H1 (cell line): ENCODE measurements around the gene BRCC3. TPM values are rescaled to one million over a fixed set of nuclear protein-coding genes. Genes with fewer than 3 reads are reported as not detected.

Experiments
- CTCF ChIA-PET: fragments of 300-600 bp; sonication (Branson Sonifier 250); formaldehyde crosslinking; loops from one replicate; lab custom pipeline; 2021; ENCODE audit not compliant: partially characterized antibody; lab: Charles Lee
- POLR2A ChIA-PET: fragments of 300-600 bp; sonication (Branson Sonifier 250); formaldehyde crosslinking; loops from one replicate; lab custom pipeline; 2021; ENCODE audit warnings: inconsistent platforms; ENCODE audit not compliant: partially characterized antibody; lab: Charles Lee
- DNase-seq, 2 experiments: peaks; one replicate each; pipeline versions ENCODE4 v3.0.0 to v3.0.0-alpha.2; 2010 to 2022; ENCODE audit warnings: low spot score in 2 of 2, low read depth in 1 of 2, mixed read lengths in 1 of 2
- FAIRE-seq: peaks from 2 replicates; lab custom pipeline; 2011; peaks lifted over from hg19 to GRCh38; lab: Jason Lieb, UNC
- H2AFZ ChIP-seq: 2 replicates; pipeline ENCODE4 v1.8.1; 2012; ENCODE audit warnings: low read length, inconsistent platforms
- H2AK5ac ChIP-seq: 2 replicates; pipeline ENCODE4 v1.6.1; 2013; ENCODE audit warnings: low read depth, low read length
- H2BK120ac ChIP-seq: replicated peaks from 2 replicates; pipeline ENCODE3; 2013; ENCODE audit warnings: low read depth, low read length, inconsistent platforms
- H2BK12ac ChIP-seq: 2 replicates; pipeline ENCODE4 v1.6.1; 2013; ENCODE audit warnings: low read depth, low read length
- H2BK15ac ChIP-seq: 2 replicates; pipeline ENCODE4 v1.6.1; 2013; ENCODE audit warnings: low read length
- H2BK20ac ChIP-seq: 2 replicates; pipeline ENCODE4 v1.6.1; 2013; ENCODE audit warnings: low read length
- H2BK5ac ChIP-seq: 2 replicates; pipeline ENCODE4 v1.6.1; 2013; ENCODE audit warnings: low read depth, low read length
- H3K14ac ChIP-seq: 2 replicates; pipeline ENCODE4 v1.6.1; 2013; ENCODE audit warnings: inconsistent platforms; ENCODE audit not compliant: insufficient read length
- H3K18ac ChIP-seq: 2 replicates; pipeline ENCODE4 v1.6.1; 2013; ENCODE audit warnings: low read length; ENCODE audit errors: extremely low read depth
- H3K23ac ChIP-seq: 2 replicates; pipeline ENCODE4 v1.6.1; 2013; ENCODE audit warnings: inconsistent platforms; ENCODE audit not compliant: insufficient read length
- H3K23me2 ChIP-seq: 2 replicates; pipeline ENCODE4 v1.6.1; 2013; ENCODE audit warnings: low read depth, low read length
- H3K27ac ChIP-seq: 2 replicates; pipeline ENCODE4 v1.6.1; 2011; ENCODE audit warnings: low read depth, low read length, inconsistent platforms
- H3K27me3 ChIP-seq, 4 experiments: replicated peaks in 1 of 4; 1 replicate in 1 of 4; 2 replicates in 3 of 4; pipeline versions ENCODE4 v1.6.1 to v1.8.1; 2011 to 2013; ENCODE audit warnings: low read length in 3 of 4, mild to moderate bottlenecking in 3 of 4, inconsistent platforms in 2 of 4, mixed read lengths in 2 of 4, moderate library complexity in 1 of 4; ENCODE audit not compliant: control insufficient read depth in 3 of 4, insufficient read depth in 3 of 4; ENCODE audit errors: extremely low read depth in 1 of 4
- H3K36me3 ChIP-seq, 4 experiments: 2 replicates each; pipeline versions ENCODE4 v1.6.1 to v1.8.1; 2011 to 2013; ENCODE audit warnings: mild to moderate bottlenecking in 4 of 4, low read length in 3 of 4, moderate library complexity in 2 of 4, control low read depth in 1 of 4, inconsistent platforms in 1 of 4; ENCODE audit not compliant: insufficient read depth in 4 of 4, control insufficient read depth in 2 of 4
- H3K4ac ChIP-seq: replicated peaks from 2 replicates; pipeline ENCODE3; 2013; ENCODE audit warnings: low read length, low read depth, mixed read lengths, inconsistent platforms; ENCODE audit not compliant: insufficient read length
- H3K4me1 ChIP-seq, 4 experiments: replicated peaks in 1 of 4; 1 replicate in 1 of 4; 2 replicates in 3 of 4; pipeline versions ENCODE4 v1.6.1 to v1.8.1; 2011 to 2013; ENCODE audit warnings: low read length in 3 of 4, inconsistent platforms in 2 of 4, mixed read lengths in 1 of 4; ENCODE audit not compliant: insufficient read depth in 4 of 4, control insufficient read depth in 3 of 4
- H3K4me2 ChIP-seq, 2 experiments: 2 replicates each; pipeline versions ENCODE4 v1.6.1 to v1.8.1; 2011 to 2013; ENCODE audit warnings: low read depth in 2 of 2, low read length in 2 of 2, control low read depth in 1 of 2, inconsistent platforms in 1 of 2, mild to moderate bottlenecking in 1 of 2; ENCODE audit not compliant: insufficient read depth in 1 of 2
- H3K4me3 ChIP-seq, 4 experiments: fragments of 200-600, 300-600 bp in 1 of 4; sonication (generic), shearing (Covaris generic), sonication (Bioruptor Twin) in 1 of 4; 2 replicates each; pipeline versions ENCODE4 v1.5.1 to v1.8.1; 2011 to 2016; ENCODE audit warnings: low read length in 4 of 4, low read depth in 3 of 4, control low read depth in 2 of 4, inconsistent platforms in 2 of 4, mild to moderate bottlenecking in 2 of 4, mixed read lengths in 1 of 4, moderate library complexity in 1 of 4; ENCODE audit not compliant: insufficient read depth in 2 of 4; ENCODE audit errors: extremely low read depth in 1 of 4
- H3K56ac ChIP-seq: replicated peaks from 2 replicates; pipeline ENCODE3; 2013; ENCODE audit warnings: low read depth, mild to moderate bottlenecking, mixed read lengths, low read length, inconsistent platforms; ENCODE audit not compliant: insufficient read length
- H3K79me1 ChIP-seq: 2 replicates; pipeline ENCODE4 v1.6.1; 2013; ENCODE audit warnings: low read depth, low read length, control low read depth
- H3K79me2 ChIP-seq, 2 experiments: 2 replicates each; pipeline versions ENCODE4 v1.6.1 to v1.8.1; 2012 to 2013; ENCODE audit warnings: low read length in 2 of 2, mild to moderate bottlenecking in 2 of 2, inconsistent platforms in 1 of 2; ENCODE audit not compliant: insufficient read depth in 2 of 2, control insufficient read depth in 1 of 2
- H3K9ac ChIP-seq, 4 experiments: replicated peaks in 1 of 4; 1 replicate in 1 of 4; 2 replicates in 3 of 4; pipeline versions ENCODE4 v1.6.1 to v1.8.1; 2011 to 2013; ENCODE audit warnings: low read depth in 3 of 4, low read length in 3 of 4, control low read depth in 2 of 4, mild to moderate bottlenecking in 2 of 4, moderate library complexity in 2 of 4, inconsistent platforms in 1 of 4; ENCODE audit errors: extremely low read depth in 1 of 4
- H3K9me3 ChIP-seq, 2 experiments: 2 replicates each; pipeline versions ENCODE4 v1.6.1 to v1.8.1; 2012 to 2013; ENCODE audit warnings: mild to moderate bottlenecking in 2 of 2, moderate library complexity in 2 of 2, control low read depth in 1 of 2, inconsistent platforms in 1 of 2, low read depth in 1 of 2, low read length in 1 of 2, mixed read lengths in 1 of 2; ENCODE audit not compliant: insufficient read depth in 2 of 2
- H4K20me1 ChIP-seq, 2 experiments: replicated peaks in 1 of 2; 2 replicates each; pipeline versions ENCODE3 to v1.8.1; 2011 to 2013; ENCODE audit warnings: inconsistent platforms in 2 of 2, low read length in 2 of 2, mild to moderate bottlenecking in 1 of 2; ENCODE audit not compliant: insufficient read depth in 2 of 2, control insufficient read depth in 1 of 2
- H4K5ac ChIP-seq: 2 replicates; pipeline ENCODE4 v1.6.1; 2013; ENCODE audit warnings: low read length, low read depth, mixed read lengths, inconsistent platforms; ENCODE audit not compliant: insufficient read length
- H4K8ac ChIP-seq: 2 replicates; pipeline ENCODE4 v1.8.0; 2013; ENCODE audit warnings: mild to moderate bottlenecking, moderate library complexity, low read length, inconsistent platforms; ENCODE audit not compliant: insufficient read depth; ENCODE audit errors: extremely low read depth
- H4K91ac ChIP-seq: replicated peaks from 2 replicates; pipeline ENCODE3; 2013; ENCODE audit warnings: low read length, mixed read lengths, inconsistent platforms; ENCODE audit not compliant: insufficient read length
- CBX5 ChIP-seq: fragments of 300-800, 300-1000 bp; sonication (generic); IDR thresholded peaks from 2 replicates; pipeline ENCODE4 v1.7.1; 2016; ENCODE audit warnings: antibody characterized with exemption, low read length, low read depth
- E2F6 ChIP-seq: IDR thresholded peaks from 2 replicates; pipeline ENCODE4 v1.6.1; 2012; ENCODE audit warnings: inconsistent platforms
- NRF1 ChIP-seq: IDR thresholded peaks from 2 replicates; pipeline ENCODE4 v1.6.1; 2011; ENCODE audit warnings: mild to moderate bottlenecking, low read depth, low read length, improper control_type of control experiment
- RNF2 ChIP-seq: fragments of 200-900, 300-1000 bp; sonication (generic); IDR thresholded peaks from 2 replicates; pipeline ENCODE4 v1.7.1; 2016; ENCODE audit warnings: borderline replicate concordance, low read depth, mild to moderate bottlenecking, antibody characterized with exemption, low read length; ENCODE audit not compliant: poor library complexity, severe bottlenecking; ENCODE audit errors: missing control alignments
- WGBS, 2 experiments: shearing (Covaris generic) in 1 of 2; methylation state at CpG; one replicate each; pipeline versions ENCODE4 v1.1.6 to v1.1.7; 2013 to 2015; ENCODE audit warnings: low lambda C conversion rate in 2 of 2, mixed read lengths in 2 of 2, inconsistent platforms in 1 of 2, low coverage in 1 of 2, missing lambda C conversion rate in 1 of 2; ENCODE audit not compliant: insufficient replicate concordance in 2 of 2, insufficient coverage in 1 of 2, insufficient read length in 1 of 2; ENCODE audit errors: extremely low coverage in 1 of 2, missing lambda C conversion rate in 1 of 2; 5-methylcytosine and 5-hydroxymethylcytosine counted together
- polyA plus RNA-seq, 7 experiments: library from polyadenylated mRNA; depleted of rRNA in 3 of 7; stranded (reverse) in 5 of 7; unstranded in 2 of 7; fragments of >200 nt in 5 of 7; fragments of 200-250 nt in 2 of 7; gene quantifications; 1 replicate in 5 of 7; 2 replicates in 1 of 7; 4 replicates in 1 of 7; pipeline versions ENCODE4 v1.2.1 to v1.2.3, GENCODE V29; 2011 to 2013; ENCODE audit warnings: missing spikeins in 2 of 7, mixed read lengths in 2 of 7
- total RNA-seq: library from RNA; stranded (reverse); fragmentation: NEBNext Ultra II Directional; extraction: Animal tissue kit (Norgen Biotek cat#: 25700); gene quantifications from 2 replicates; pipeline ENCODE4 v1.2.1, GENCODE V29; 2021

BRCC3 gene
- total and polyA plus RNA-seq, 2 of the 8 experiments (the other 6 are each of a cell fraction or from before 2014, with no cell fraction given) = 13.1 to 23.2 TPM

GRCh38 chrX:155061760-155062159 is 9.5 kb upstream of the BRCC3 start:
- no peak overlapping the region for H4K91ac ChIP-seq
- H2BK20ac ChIP-seq = no peak overlapping the region
- no peak overlapping the region for H3K4me3 ChIP-seq
- no peaks in the 10 kb centered on the region for H3K9me3 ChIP-seq
- H3K4me2 ChIP-seq = no peak overlapping the region
- no peaks in the 10 kb centered on the region for H3K27me3 ChIP-seq
- no peak overlapping the region for H4K8ac ChIP-seq
- FAIRE-seq (no peak), DNase-seq (no peak)
- no peaks in the 10 kb centered on the region for H3K79me2 ChIP-seq
- no peak overlapping the region for H3K23ac ChIP-seq
- H3K27ac ChIP-seq = no peak overlapping the region
- no peak overlapping the region for H4K5ac ChIP-seq
- no peaks in the 10 kb centered on the region for H3K23me2 ChIP-seq
- H2AFZ ChIP-seq = no peak overlapping the region
- H2BK15ac ChIP-seq = no peak overlapping the region
- no peak overlapping the region for H2AK5ac ChIP-seq
- no peak overlapping the region for H3K9ac ChIP-seq
- no peak overlapping the region for H3K14ac ChIP-seq
- H3K4me1 ChIP-seq = no peaks in the 10 kb centered on the region
- no peak overlapping the region for H2BK5ac ChIP-seq
- CTCF ChIA-PET = no interaction called here
- H4K20me1 ChIP-seq = no peaks in the 10 kb centered on the region
- no peak overlapping the region for H2BK120ac ChIP-seq
- 100% methylated on average over 4 of the region's 4 CpGs; no CpG with 5 or more reads in 1 of the 2 experiments for WGBS, 2 experiments
- H3K36me3 ChIP-seq = peaks cover 0 to 7% (median 0%) of the 10 kb centered on the region in 4 experiments; a peak in 3 of 8 replicates
- POLR2A ChIA-PET = no interaction called here
- no peaks in the 10 kb centered on the region for H3K79me1 ChIP-seq
- no peak overlapping the region for H3K4ac ChIP-seq
- H2BK12ac ChIP-seq = no peak overlapping the region
- no peak overlapping the region for H3K18ac ChIP-seq
- H3K56ac ChIP-seq = no peak overlapping the region
- TF ChIP-seq NRF1 (no peak), E2F6 (no peak), CBX5 (no peak), RNF2 (no peak)
